OCI-LY7 (cell line): ENCODE data around the gene LRP8.

Source experiments
- EZH2phosphoT487 ChIP-seq: fragments of 200-600 bp; sonication (generic); IDR thresholded peaks from 2 replicates; pipeline ENCODE4 v1.6.1; 2018; ENCODE audit warnings: low read depth, borderline replicate concordance, mild to moderate bottlenecking, mixed run types, antibody characterized with exemption, low read length, moderate library complexity, mixed read lengths
- TF ChIP-seq, protein P1 (sequence below): fragments of 200-600 bp; sonication (generic); conservative IDR thresholded peaks from 2 replicates; pipeline ENCODE4 v1.5.1; 2014; ENCODE audit warnings: mild to moderate bottlenecking, antibody characterized with exemption, low read length, moderate library complexity, mixed read lengths

DNA sequence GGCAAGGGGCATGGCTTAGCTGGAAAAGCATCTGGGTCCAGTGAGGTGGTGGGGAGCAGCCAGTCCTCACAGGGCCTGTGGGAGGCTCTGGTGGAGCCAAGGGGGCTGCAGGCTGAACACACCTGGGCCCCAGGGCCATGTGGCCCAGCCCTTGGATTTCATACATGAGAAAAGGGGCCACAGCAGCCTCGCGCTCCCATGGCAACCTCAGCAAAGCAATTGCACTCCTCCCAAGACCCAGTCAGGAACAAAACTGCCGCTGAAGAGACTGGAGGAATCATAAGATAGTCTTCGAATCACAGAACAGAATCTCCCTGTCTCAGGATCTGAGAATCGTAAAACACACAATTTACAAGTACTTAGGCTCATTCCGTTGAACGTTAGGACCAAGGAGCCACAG lies 24.6 kb downstream of the LRP8 start:
- TF ChIP-seq, protein P1, sequence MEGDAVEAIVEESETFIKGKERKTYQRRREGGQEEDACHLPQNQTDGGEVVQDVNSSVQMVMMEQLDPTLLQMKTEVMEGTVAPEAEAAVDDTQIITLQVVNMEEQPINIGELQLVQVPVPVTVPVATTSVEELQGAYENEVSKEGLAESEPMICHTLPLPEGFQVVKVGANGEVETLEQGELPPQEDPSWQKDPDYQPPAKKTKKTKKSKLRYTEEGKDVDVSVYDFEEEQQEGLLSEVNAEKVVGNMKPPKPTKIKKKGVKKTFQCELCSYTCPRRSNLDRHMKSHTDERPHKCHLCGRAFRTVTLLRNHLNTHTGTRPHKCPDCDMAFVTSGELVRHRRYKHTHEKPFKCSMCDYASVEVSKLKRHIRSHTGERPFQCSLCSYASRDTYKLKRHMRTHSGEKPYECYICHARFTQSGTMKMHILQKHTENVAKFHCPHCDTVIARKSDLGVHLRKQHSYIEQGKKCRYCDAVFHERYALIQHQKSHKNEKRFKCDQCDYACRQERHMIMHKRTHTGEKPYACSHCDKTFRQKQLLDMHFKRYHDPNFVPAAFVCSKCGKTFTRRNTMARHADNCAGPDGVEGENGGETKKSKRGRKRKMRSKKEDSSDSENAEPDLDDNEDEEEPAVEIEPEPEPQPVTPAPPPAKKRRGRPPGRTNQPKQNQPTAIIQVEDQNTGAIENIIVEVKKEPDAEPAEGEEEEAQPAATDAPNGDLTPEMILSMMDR, result no peak
- TF ChIP-seq EZH2phosphoT487, result no peak
